ENCODE data around the gene XRCC6.

The XRCC6 gene

GRCh38 chr22:41681616-41682015 lies 60.5 kb downstream of the XRCC6 start:
- H3K4me3 ChIP-seq (ENCODE audit: low read depth, low read length): peak overlapping the region; percentile 68
- TF ChIP-seq CTCF (IDR thresholded peaks at IDR 0.05; ENCODE audit: low read depth, low read length): no peak

- H3K4me3 ChIP-seq (ENCODE audit: low read depth, low read length): peak overlapping the region; percentile 68
- TF ChIP-seq CTCF (IDR thresholded peaks at IDR 0.05; ENCODE audit: low read depth, low read length): no peak
Observed at GRCh38 chr22:41682033-41682807, 61.1 kb downstream of the XRCC6 start.

- peak overlapping the region; percentile 68 for H3K4me3 ChIP-seq (ENCODE audit: low read depth, low read length)
- no peak for TF ChIP-seq CTCF (IDR thresholded peaks at IDR 0.05; ENCODE audit: low read depth, low read length)
Observed at GRCh38 chr22:41683052-41683451, 62.0 kb downstream of the XRCC6 start.

GRCh38 chr22:41683616-41684015 lies 62.5 kb downstream of the XRCC6 start:
- no peak overlapping the region for H3K4me3 ChIP-seq (ENCODE audit: low read depth, low read length)

GRCh38 chr22:41684194-41684593 lies 63.1 kb downstream of the XRCC6 start:
- no peak for TF ChIP-seq CTCF (IDR thresholded peaks at IDR 0.05; ENCODE audit: low read depth, low read length)
- no peak overlapping the region for H3K4me3 ChIP-seq (ENCODE audit: low read depth, low read length)

More at GRCh38 chr22:41683616-41684015, 62.5 kb downstream of the XRCC6 start:
- no peak for TF ChIP-seq CTCF (IDR thresholded peaks at IDR 0.05; ENCODE audit: low read depth, low read length)

- peak overlapping the region; percentile 91 for H3K4me3 ChIP-seq (ENCODE audit: low read depth, low read length)
Observed at GRCh38 chr22:41686890-41687289, 65.8 kb downstream of the XRCC6 start.

GRCh38 chr22:41687901-41688364 lies 66.8 kb downstream of the XRCC6 start:
- peak overlapping the region; percentile 91 for H3K4me3 ChIP-seq (ENCODE audit: low read depth, low read length)
- TF ChIP-seq CTCF (IDR thresholded peaks at IDR 0.05; ENCODE audit: low read depth, low read length): no peak

Measured in WI38 (cell line).